K562 (cell line): ENCODE measurements around the gene KCNIP2. TPM values are rescaled to one million over a fixed set of nuclear protein-coding genes. Genes with fewer than 3 reads are reported as not detected.

Source experiments
- ATF7 ChIP-seq: fragments of 450-650 bp; IDR thresholded peaks from 2 replicates; pipeline ENCODE4 v1.7.1; 2014; ENCODE audit warnings: mild to moderate bottlenecking, moderate library complexity
- CBFA2T3 ChIP-seq: fragments of 450-650 bp; IDR thresholded peaks from 2 replicates; pipeline ENCODE4 v1.6.1; 2017
- MAX ChIP-seq: sonication (generic); formaldehyde crosslinking; IDR thresholded peaks from 2 replicates; pipeline ENCODE4 v1.9.0; 2022; ENCODE audit warnings: mild to moderate bottlenecking, missing genetic modification reagents
- MNT ChIP-seq, 2 experiments: fragments of 450-650 bp; conservative IDR thresholded peaks; 2 replicates each; pipeline ENCODE4 v1.6.1; 2017; ENCODE audit warnings: mild to moderate bottlenecking in 2 of 2, moderate library complexity in 2 of 2
- RERE ChIP-seq: sonication (generic); formaldehyde crosslinking; IDR thresholded peaks from 2 replicates; pipeline ENCODE4 v1.8.0; 2023; ENCODE audit warnings: missing genetic modification reagents, mild to moderate bottlenecking, borderline replicate concordance
- ZFX ChIP-seq: sonication (generic); formaldehyde crosslinking; IDR thresholded peaks from 2 replicates; pipeline ENCODE4 v1.8.0; 2022; ENCODE audit warnings: mild to moderate bottlenecking, missing genetic modification reagents, moderate library complexity
- polyA plus RNA-seq, 8 experiments: library from polyadenylated mRNA; depleted of rRNA in 4 of 8; stranded (reverse) in 5 of 8; unstranded in 3 of 8; fragments of >200 nt; fragmentation: Nextera tagmentation in 2 of 8; fragmentation: Illumina TruSeq in 1 of 8; extraction: Ambion mirVana in 2 of 8; extraction: Trizol in 1 of 8; gene quantifications; 2 replicates each; pipeline versions ENCODE4 v1.2.1 to v1.2.3, GENCODE V29; 2011 to 2014; ENCODE audit warnings: inconsistent platforms in 1 of 8, missing spikeins in 1 of 8
- total RNA-seq, 7 experiments: library from RNA; depleted of rRNA in 6 of 7; stranded (reverse); fragments of >200 nt in 6 of 7; fragmentation: Illumina TruSeq in 2 of 7; extraction: Trizol in 2 of 7; gene quantifications; 2 replicates each; pipeline versions ENCODE4 v1.2.1 to v1.2.3, GENCODE V29; 2011 to 2021; ENCODE audit warnings: low replicate concordance in 1 of 7
- TF ChIP-seq, protein P1 (sequence below): fragments of 200-400 bp; formaldehyde crosslinking; IDR thresholded peaks from 2 replicates; pipeline ENCODE4 v1.6.1; 2017; ENCODE audit warnings: mild to moderate bottlenecking, low read depth, low read length, moderate library complexity

Gene KCNIP2
- total and polyA plus RNA-seq, 9 of the 15 experiments (the other 6 are each of a cell fraction or from before 2014, with no cell fraction given), result 2.5 to 7.6 (median 4.1) TPM

DNA sequence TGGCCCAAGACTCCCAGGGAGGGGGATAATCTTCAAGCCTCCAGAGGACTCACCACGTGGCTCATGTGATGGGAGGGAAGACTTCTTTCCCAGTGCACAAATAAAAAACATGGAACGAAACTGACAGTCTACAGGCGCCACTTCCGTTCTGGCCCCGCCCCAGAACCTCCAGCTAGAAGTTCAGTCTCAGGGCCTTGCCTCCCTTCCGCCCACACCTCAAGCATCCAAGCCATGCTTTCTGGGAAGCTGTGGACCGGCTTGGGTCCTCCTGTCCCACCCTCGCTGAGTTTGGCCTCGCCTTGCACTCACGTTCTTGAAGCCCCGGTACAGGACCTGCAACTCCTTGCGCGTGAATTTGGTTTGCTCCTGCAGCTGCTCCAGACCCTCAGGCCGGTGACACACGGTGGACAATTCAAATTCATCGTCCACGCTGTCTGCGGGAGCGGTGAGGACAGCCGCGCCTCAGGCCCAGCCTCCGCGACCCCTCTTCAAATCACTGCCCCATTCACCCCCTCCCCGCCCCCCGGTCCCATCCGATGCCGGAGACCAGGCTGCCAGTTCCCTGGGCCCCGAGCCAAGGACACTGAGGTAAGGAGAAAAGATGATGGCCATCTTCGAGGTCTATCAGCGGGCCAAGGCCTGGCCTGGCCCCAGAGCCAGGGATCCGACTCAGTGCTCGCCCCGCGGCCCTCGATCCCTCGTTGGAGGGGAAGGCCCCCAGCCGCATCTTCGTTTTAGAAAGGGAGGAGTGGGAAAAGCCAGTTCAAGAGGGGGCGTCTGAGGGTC is 14.6 kb downstream of the KCNIP2 start (continued):
- TF ChIP-seq RERE (CRISPR knock-in tag) (no peak), MAX (0 out of 2 replicates have a peak, but pooled peaks have one; percentile 24), CBFA2T3 (no peak), ATF7 (no peak), ZFX (CRISPR knock-in tag) (peak; percentile 23; the same call in 1 of the 2 replicates), MNT (conservative IDR thresholded peaks at IDR 0.05) (0 out of 4 replicates have a peak, but pooled peaks of 1 of the 2 experiments have one; percentile 33)
- TF ChIP-seq, protein P1, sequence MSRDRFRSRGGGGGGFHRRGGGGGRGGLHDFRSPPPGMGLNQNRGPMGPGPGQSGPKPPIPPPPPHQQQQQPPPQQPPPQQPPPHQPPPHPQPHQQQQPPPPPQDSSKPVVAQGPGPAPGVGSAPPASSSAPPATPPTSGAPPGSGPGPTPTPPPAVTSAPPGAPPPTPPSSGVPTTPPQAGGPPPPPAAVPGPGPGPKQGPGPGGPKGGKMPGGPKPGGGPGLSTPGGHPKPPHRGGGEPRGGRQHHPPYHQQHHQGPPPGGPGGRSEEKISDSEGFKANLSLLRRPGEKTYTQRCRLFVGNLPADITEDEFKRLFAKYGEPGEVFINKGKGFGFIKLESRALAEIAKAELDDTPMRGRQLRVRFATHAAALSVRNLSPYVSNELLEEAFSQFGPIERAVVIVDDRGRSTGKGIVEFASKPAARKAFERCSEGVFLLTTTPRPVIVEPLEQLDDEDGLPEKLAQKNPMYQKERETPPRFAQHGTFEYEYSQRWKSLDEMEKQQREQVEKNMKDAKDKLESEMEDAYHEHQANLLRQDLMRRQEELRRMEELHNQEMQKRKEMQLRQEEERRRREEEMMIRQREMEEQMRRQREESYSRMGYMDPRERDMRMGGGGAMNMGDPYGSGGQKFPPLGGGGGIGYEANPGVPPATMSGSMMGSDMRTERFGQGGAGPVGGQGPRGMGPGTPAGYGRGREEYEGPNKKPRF, result no peak
